ENCODE measurements around the gene DCTD. TPM values are rescaled to one million over a fixed set of nuclear protein-coding genes. Genes with fewer than 3 reads are reported as not detected.

The DCTD gene
- total RNA-seq, 4 donors from 2014 or later = 35.8 to 69.4 (median 60.1) TPM

GRCh38 chr4:182855312-182855711 lies 61.9 kb downstream of the DCTD start:
- 79% methylated on average over 6 of the region's 12 CpGs; no CpG with 5 or more reads in 1 of the 2 donors for WGBS, 2 donors (ENCODE audit: low coverage in 1 of 2)
- no peaks in the 10 kb centered on the region for H3K4me1 ChIP-seq
- no peak for TF ChIP-seq POLR2A (IDR thresholded peaks at IDR 0.05)
- H3K36me3 ChIP-seq = no peaks in the 10 kb centered on the region
- no peaks in the 10 kb centered on the region for H3K27me3 ChIP-seq
- H3K27ac ChIP-seq = no peak overlapping the region
- no peak overlapping the region for H3K4me3 ChIP-seq
- H3K9me3 ChIP-seq = peaks cover 0 to 32% (median 0%) of the 10 kb centered on the region in 3 donors
- no peak for ATAC-seq

DNA sequence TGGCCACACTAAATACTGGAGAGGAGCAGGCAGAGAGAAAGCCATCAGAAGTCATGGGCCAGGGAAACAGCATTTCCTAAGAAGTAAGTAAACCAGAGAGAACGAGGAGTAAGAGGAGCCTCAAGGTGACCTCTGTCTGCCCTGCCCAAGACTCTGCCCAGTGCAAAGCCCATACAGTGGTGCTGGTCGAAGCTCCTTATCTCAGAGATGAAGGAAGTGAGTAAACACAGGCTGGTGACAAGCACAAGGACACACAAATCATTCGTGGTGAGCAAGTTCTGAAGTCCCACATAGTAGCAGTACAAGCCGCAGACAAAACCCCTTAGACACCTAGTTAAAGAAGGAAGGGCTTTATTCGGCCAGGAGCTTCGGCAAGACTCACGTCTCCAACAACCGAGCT lies 62.7 kb downstream of the DCTD start:
- H3K4me1 ChIP-seq = no peaks in the 10 kb centered on the region
- H3K4me3 ChIP-seq = no peak overlapping the region
- peaks cover 0 to 25% (median 0%) of the 10 kb centered on the region in 3 donors for H3K9me3 ChIP-seq
- H3K27ac ChIP-seq = no peak overlapping the region
- no peaks in the 10 kb centered on the region for H3K36me3 ChIP-seq
- no peak for ATAC-seq
- no peaks in the 10 kb centered on the region for H3K27me3 ChIP-seq
- 80 to 92% methylated on average over 2 of the region's 8 CpGs for WGBS, 2 donors (ENCODE audit: low coverage in 1 of 2)
- no peak for TF ChIP-seq CTCF (IDR thresholded peaks at IDR 0.05)
- TF ChIP-seq EP300 (IDR thresholded peaks at IDR 0.05) = no peak
- TF ChIP-seq POLR2A (IDR thresholded peaks at IDR 0.05) = no peak
- TF ChIP-seq POLR2AphosphoS5 (IDR thresholded peaks at IDR 0.05) = no peak

DNA sequence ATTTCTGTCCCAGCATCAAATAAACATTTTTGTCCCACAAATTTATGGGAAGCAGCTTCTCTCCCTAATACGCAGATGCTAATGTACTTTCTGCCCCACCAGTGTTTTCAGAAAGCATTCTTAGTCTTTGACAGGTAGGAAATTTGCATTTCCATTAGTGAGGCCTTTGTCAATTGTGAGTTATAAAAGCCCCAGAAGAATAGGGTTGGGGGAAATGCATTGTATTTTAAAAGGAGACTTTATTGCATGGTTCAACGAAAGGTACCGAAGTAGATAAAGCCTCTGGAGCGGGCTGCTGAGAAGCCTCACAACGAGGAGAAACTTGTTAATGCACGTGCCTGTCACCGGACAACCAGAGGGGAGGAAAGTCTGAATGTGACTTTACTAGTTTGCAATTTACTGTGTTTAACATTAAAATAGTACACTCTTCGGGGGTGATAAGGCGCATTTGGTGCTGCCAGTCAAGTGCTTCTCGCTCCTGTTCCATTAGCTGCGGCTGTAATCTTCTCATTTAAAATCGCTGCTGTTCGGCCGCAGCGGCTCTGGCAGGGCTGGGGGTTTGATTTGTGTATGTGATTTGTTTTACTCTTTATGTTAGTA lies 63.4 kb downstream of the DCTD start:
- 88 to 92% methylated on average over 10 to 15 of the region's 15 CpGs for WGBS, 2 donors (ENCODE audit: low coverage in 1 of 2)
- Histone ChIP-seq H3K27me3 (no peaks in the 10 kb centered on the region), H3K4me3 (no peak overlapping the region), H3K4me1 (no peaks in the 10 kb centered on the region), H3K27ac (no peak overlapping the region), H3K9me3 (peaks cover 0 to 25% (median 0%) of the 10 kb centered on the region in 3 donors), H3K36me3 (no peaks in the 10 kb centered on the region)
- no peak for ATAC-seq
- TF ChIP-seq POLR2A (IDR thresholded peaks at IDR 0.05) = no peak
- TF ChIP-seq EP300 (IDR thresholded peaks at IDR 0.05) = no peak
- TF ChIP-seq CTCF (IDR thresholded peaks at IDR 0.05) = no peak
- no peak for TF ChIP-seq POLR2AphosphoS5 (IDR thresholded peaks at IDR 0.05)

GRCh38 chr4:182848685-182849084 lies 68.5 kb downstream of the DCTD start:
- H3K4me3 ChIP-seq = no peak overlapping the region
- WGBS, 2 donors (ENCODE audit: low coverage in 1 of 2) = 80 to 92% methylated on average over 6 of the region's 6 CpGs
- H3K4me1 ChIP-seq = no peaks in the 10 kb centered on the region
- peaks cover 0 to 17% (median 0%) of the 10 kb centered on the region in 3 donors for H3K9me3 ChIP-seq
- ATAC-seq = no peak
- TF ChIP-seq CTCF (IDR thresholded peaks at IDR 0.05) = no peak
- H3K27ac ChIP-seq = no peak overlapping the region
- no peaks in the 10 kb centered on the region for H3K27me3 ChIP-seq
- H3K36me3 ChIP-seq = no peaks in the 10 kb centered on the region

- 94 to 95% methylated on average over 6 to 20 of the region's 27 CpGs for WGBS, 2 donors (ENCODE audit: low coverage in 1 of 2)
- no peak for TF ChIP-seq EP300 (IDR thresholded peaks at IDR 0.05)
- no peak for TF ChIP-seq POLR2A (IDR thresholded peaks at IDR 0.05)
- TF ChIP-seq CTCF (IDR thresholded peaks at IDR 0.05) = no peak
- no peak for TF ChIP-seq POLR2AphosphoS5 (IDR thresholded peaks at IDR 0.05)
- ATAC-seq = no peak
Measured at GRCh38 chr4:182847576-182848450, 69.4 kb downstream of the DCTD start.

More at GRCh38 chr4:182847576-182848450, 69.4 kb downstream of the DCTD start:
- no peaks in the 10 kb centered on the region for H3K36me3 ChIP-seq
- no peaks in the 10 kb centered on the region for H3K4me1 ChIP-seq
- no peak overlapping the region for H3K27ac ChIP-seq
- no peak overlapping the region for H3K4me3 ChIP-seq
- H3K9me3 ChIP-seq = peaks cover 0 to 8% (median 0%) of the 10 kb centered on the region in 3 donors
- H3K27me3 ChIP-seq = no peaks in the 10 kb centered on the region

Measured in gastroesophageal sphincter (tissue), 4 donors.